HEK293 (cell line): Measurements from ENCODE around the gene PLEKHA8.
A peak's percentile ranks its signal among the peaks of the same experiment; 100 is the strongest.

Experiments
- CTCF ChIA-PET: fragments of 350-600 bp; formaldehyde crosslinking; extraction: SDS; loops from one replicate; lab custom pipeline; 2021; ENCODE audit warnings: antibody characterized with exemption; lab: Yijun Ruan, JAX
- POLR2A ChIA-PET: fragments of 300-600 bp; formaldehyde crosslinking; extraction: SDS; loops from one replicate; lab custom pipeline; 2020; ENCODE audit warnings: antibody characterized with exemption, inconsistent platforms; lab: Yijun Ruan, JAX
- H3K27ac ChIP-seq: fragments of 200-500 bp; sonication (Bioruptor generic); 2 replicates; pipeline ENCODE4 v1.5.1; 2014; ENCODE audit warnings: low read depth, low read length, control low read depth, inconsistent platforms; ENCODE audit errors: extremely low read depth
- H3K36me3 ChIP-seq, 2 experiments: fragments of 200-500 bp in 1 of 2; sonication (Bioruptor generic) in 1 of 2; 1 replicate in 1 of 2; 2 replicates in 1 of 2; pipeline ENCODE4 v1.5.1; 2014 to 2017; ENCODE audit warnings: inconsistent platforms in 2 of 2, low read length in 2 of 2; ENCODE audit not compliant: control insufficient read depth in 2 of 2, insufficient read depth in 1 of 2
- H3K4me1 ChIP-seq: fragments of 200-500 bp; sonication (Bioruptor generic); 2 replicates; pipeline ENCODE4 v1.5.1; 2014; ENCODE audit warnings: mild to moderate bottlenecking, low read length, inconsistent platforms; ENCODE audit not compliant: control insufficient read depth, insufficient read depth
- H3K4me3 ChIP-seq: 2 replicates; pipeline ENCODE4 v1.5.1; 2011; ENCODE audit warnings: low read depth, mild to moderate bottlenecking, control low read depth, low read length, moderate library complexity
- H3K9me3 ChIP-seq: fragments of 200-500 bp; sonication (Bioruptor generic); 2 replicates; pipeline ENCODE4 v1.5.1; 2014; ENCODE audit warnings: low read depth, low read length, inconsistent platforms; ENCODE audit not compliant: control insufficient read depth, insufficient read depth
- GLI4 ChIP-seq: fragments of 450-650 bp; formaldehyde crosslinking; IDR thresholded peaks from 2 replicates; pipeline ENCODE4 v1.5.1; 2016; ENCODE audit warnings: missing biosample characterization, missing genetic modification characterization
- KLF7 ChIP-seq: fragments of 450-650 bp; formaldehyde crosslinking; IDR thresholded peaks from 2 replicates; pipeline ENCODE4 v1.5.1; 2016; ENCODE audit warnings: missing biosample characterization, missing genetic modification characterization, borderline replicate concordance
- PATZ1 ChIP-seq: fragments of 450-650 bp; formaldehyde crosslinking; IDR thresholded peaks from 2 replicates; pipeline ENCODE4 v1.5.1; 2016; ENCODE audit warnings: missing biosample characterization, missing genetic modification characterization
- PRDM4 ChIP-seq: fragments of 450-650 bp; formaldehyde crosslinking; IDR thresholded peaks from 2 replicates; pipeline ENCODE4 v1.5.1; 2017; ENCODE audit warnings: missing biosample characterization, missing genetic modification characterization
- SETDB1 ChIP-seq: IDR thresholded peaks from one replicate; pipeline ENCODE4 v1.6.1; 2017; ENCODE audit warnings: mild to moderate bottlenecking, low read length, moderate library complexity, mixed read lengths; ENCODE audit not compliant: insufficient read length
- TRIM28 ChIP-seq: IDR thresholded peaks from 2 replicates; pipeline ENCODE4 v1.6.1; 2011; ENCODE audit warnings: low read length, control low read depth, borderline replicate concordance
- ZBTB21 ChIP-seq: fragments of 450-650 bp; formaldehyde crosslinking; IDR thresholded peaks from 2 replicates; pipeline ENCODE4 v1.5.1; 2017; ENCODE audit warnings: missing biosample characterization, missing genetic modification characterization
- ZBTB44 ChIP-seq: fragments of 450-650 bp; IDR thresholded peaks from 2 replicates; pipeline ENCODE4 v1.5.1; 2018; ENCODE audit warnings: missing biosample characterization, mild to moderate bottlenecking, missing genetic modification characterization
- ZBTB49 ChIP-seq: fragments of 450-650 bp; formaldehyde crosslinking; IDR thresholded peaks from 2 replicates; pipeline ENCODE4 v1.5.1; 2016; ENCODE audit warnings: missing biosample characterization, missing genetic modification characterization, low read depth
- ZFP37 ChIP-seq: fragments of 450-650 bp; formaldehyde crosslinking; IDR thresholded peaks from 2 replicates; pipeline ENCODE4 v1.5.1; 2016; ENCODE audit warnings: missing biosample characterization, missing genetic modification characterization
- ZNF19 ChIP-seq: fragments of 450-650 bp; formaldehyde crosslinking; IDR thresholded peaks from 2 replicates; pipeline ENCODE4; 2016; ENCODE audit warnings: missing biosample characterization, missing genetic modification characterization, low read depth
- ZNF248 ChIP-seq: fragments of 450-650 bp; formaldehyde crosslinking; IDR thresholded peaks from 2 replicates; pipeline ENCODE4 v1.5.1; 2017; ENCODE audit warnings: missing biosample characterization, missing genetic modification characterization
- ZNF341 ChIP-seq: fragments of 450-650 bp; formaldehyde crosslinking; IDR thresholded peaks from 2 replicates; pipeline ENCODE4; 2016; ENCODE audit warnings: low read depth, missing biosample characterization, missing genetic modification characterization
- ZNF362 ChIP-seq: fragments of 450-650 bp; formaldehyde crosslinking; IDR thresholded peaks from 2 replicates; pipeline ENCODE4 v1.5.1; 2016; ENCODE audit warnings: missing biosample characterization, missing genetic modification characterization
- ZNF510 ChIP-seq: fragments of 450-650 bp; formaldehyde crosslinking; IDR thresholded peaks from 2 replicates; pipeline ENCODE4 v1.5.1; 2018; ENCODE audit warnings: mild to moderate bottlenecking, missing genetic modification characterization, missing biosample characterization; ENCODE audit not compliant: insufficient replicate concordance
- ZNF514 ChIP-seq: fragments of 450-650 bp; formaldehyde crosslinking; IDR thresholded peaks from 2 replicates; pipeline ENCODE4 v1.5.1; 2016; ENCODE audit warnings: missing biosample characterization, missing genetic modification characterization
- ZNF529 ChIP-seq: fragments of 450-650 bp; formaldehyde crosslinking; IDR thresholded peaks from 2 replicates; pipeline ENCODE4 v1.5.1; 2017; ENCODE audit warnings: missing genetic modification characterization, missing biosample characterization; ENCODE audit not compliant: insufficient replicate concordance
- ZNF621 ChIP-seq: fragments of 450-650 bp; formaldehyde crosslinking; IDR thresholded peaks from 2 replicates; pipeline ENCODE4 v1.5.1; 2017; ENCODE audit warnings: missing biosample characterization, missing genetic modification characterization
- ZNF747 ChIP-seq: fragments of 450-650 bp; formaldehyde crosslinking; IDR thresholded peaks from 2 replicates; pipeline ENCODE4 v1.5.1; 2016; ENCODE audit warnings: missing biosample characterization, missing genetic modification characterization
- ZSCAN23 ChIP-seq: fragments of 450-650 bp; formaldehyde crosslinking; IDR thresholded peaks from 2 replicates; pipeline ENCODE4 v1.5.1; 2016; ENCODE audit warnings: missing biosample characterization, missing genetic modification characterization
- ZXDB ChIP-seq: fragments of 450-650 bp; formaldehyde crosslinking; IDR thresholded peaks from 2 replicates; pipeline ENCODE4 v1.5.1; 2016; ENCODE audit warnings: missing biosample characterization, missing genetic modification characterization

The PLEKHA8 gene

GRCh38 chr7:30143748-30144251 lies 115.6 kb downstream of the PLEKHA8 start (continued):
- 0 out of 2 replicates have a peak, but pooled peaks have one; percentile 38 for TF ChIP-seq ZNF362 (tag by site-specific recombination)
- TF ChIP-seq ZNF514 (tag by site-specific recombination) = no peak
- no peak for TF ChIP-seq ZNF510 (tag by site-specific recombination)
- peak; percentile 68; the same call in 1 of the 2 replicates for TF ChIP-seq PRDM4
- TF ChIP-seq SETDB1 = no peak
- TF ChIP-seq ZBTB21 (tag by site-specific recombination) = no peak
- no peak for TF ChIP-seq ZNF248
- TF ChIP-seq PATZ1 (tag by site-specific recombination) = peak; percentile 82
- no peak for TF ChIP-seq ZNF341 (tag by site-specific recombination)
- TF ChIP-seq ZBTB44 (tag by site-specific recombination) = peak; percentile 77
- TF ChIP-seq ZFP37 (tag by site-specific recombination) = 0 out of 2 replicates have a peak, but pooled peaks have one; percentile 20
- TF ChIP-seq KLF7 (tag by site-specific recombination) = no peak
- peak; percentile 42; the same call in 1 of the 2 replicates for TF ChIP-seq ZSCAN23 (tag by site-specific recombination)
- no peak for TF ChIP-seq ZBTB49 (tag by site-specific recombination)

- Histone ChIP-seq H3K4me1 (peaks cover 47% of the 10 kb centered on the region), H3K27ac (peak overlapping the region; percentile 73), H3K9me3 (no peaks in the 10 kb centered on the region), H3K4me3 (no peak overlapping the region), H3K36me3 (no peaks in the 10 kb centered on the region)
- ChIA-PET CTCF (interaction anchor here (0.8 kb wide), 1 partner anchor 20 kb away, joined by 3 read pairs; no protein-coding TSS in a partner anchor), POLR2A (interaction anchor here (0.6 kb wide), 1 partner anchor 139 kb away, joined by 3 read pairs; no protein-coding TSS in a partner anchor)
- TF ChIP-seq GLI4 (tag by site-specific recombination) (no peak), TRIM28 (no peak), ZNF529 (tag by site-specific recombination) (no peak), ZNF19 (no peak), ZNF621 (tag by site-specific recombination) (no peak), ZXDB (no peak), ZNF747 (tag by site-specific recombination) (no peak)
Measured at GRCh38 chr7:30144657-30145306, 116.6 kb downstream of the PLEKHA8 start.
